HG03064 (cell line): ENCODE results near the gene BCOR.

ENCODE experiments used
- ATAC-seq: cut with Tn5 transposase; IDR thresholded peaks from one replicate; pipeline ENCODE4 v1.9.1; 2021; ENCODE audit warnings: low read depth; ENCODE audit not compliant: unreplicated experiment

Gene BCOR

GRCh38 chrX:40097504-40098263 lies at the start of gene BCOR:
BCOR (minus strand) TSS chrX:40097958; CDS start chrX:40077929, 20,029 bp downstream.
- no peak for ATAC-seq

GRCh38 chrX:40147126-40147952 lies 49.6 kb upstream of the BCOR start:
- no peak for ATAC-seq

GRCh38 chrX:40146262-40147125 lies 48.7 kb upstream of the BCOR start:
- no peak for ATAC-seq

GRCh38 chrX:40145923-40146261 lies 48.1 kb upstream of the BCOR start:
- no peak for ATAC-seq

GRCh38 chrX:40145001-40145922 lies 47.5 kb upstream of the BCOR start:
- ATAC-seq, result no peak

- no peak for ATAC-seq
Observed at GRCh38 chrX:40144576-40144975, 46.8 kb upstream of the BCOR start.

GRCh38 chrX:40143987-40144386 lies 46.2 kb upstream of the BCOR start:
- ATAC-seq, result no peak

GRCh38 chrX:40143001-40143400 lies 45.2 kb upstream of the BCOR start:
- no peak for ATAC-seq

GRCh38 chrX:40142417-40142816 lies 44.7 kb upstream of the BCOR start:
- no peak for ATAC-seq

- no peak for ATAC-seq
Observed at GRCh38 chrX:40140706-40141499, 43.1 kb upstream of the BCOR start.

GRCh38 chrX:40132751-40133150 lies 35.0 kb upstream of the BCOR start:
- ATAC-seq, result no peak

- ATAC-seq, result no peak
Observed at GRCh38 chrX:40131654-40132337, 34.0 kb upstream of the BCOR start.

- ATAC-seq, result no peak
Observed at GRCh38 chrX:40130207-40130606, 32.4 kb upstream of the BCOR start.

- no peak for ATAC-seq
Observed at GRCh38 chrX:40127052-40127451, 29.3 kb upstream of the BCOR start.

GRCh38 chrX:40122487-40122886 lies 24.7 kb upstream of the BCOR start:
- ATAC-seq, result no peak

GRCh38 chrX:40121618-40122017 lies 23.9 kb upstream of the BCOR start:
- no peak for ATAC-seq

- ATAC-seq, result no peak
Observed at GRCh38 chrX:40120838-40121580, 23.3 kb upstream of the BCOR start.

GRCh38 chrX:40117715-40118285 lies 20.0 kb upstream of the BCOR start:
- no peak for ATAC-seq
